Parathyroid adenoma (tissue), 2 donors: ENCODE measurements around the gene TULP3.
A peak's percentile ranks its signal among the peaks of the same experiment; 100 is the strongest.

Experiments used
- H2AFZ ChIP-seq: fragments of 300-600 bp; sonication (generic); one replicate; pipeline ENCODE4 v1.7.0; 2017; ENCODE audit warnings: antibody characterized with exemption, mild to moderate bottlenecking
- H3K27ac ChIP-seq: fragments of 300-600 bp; sonication (generic); one replicate; pipeline ENCODE4 v1.7.0; 2017
- H3K27me3 ChIP-seq: fragments of 300-600 bp; sonication (generic); one replicate; pipeline ENCODE4 v1.7.0; 2017; ENCODE audit warnings: low read length; ENCODE audit not compliant: control insufficient read depth, insufficient read depth
- H3K36me3 ChIP-seq: fragments of 300-600 bp; sonication (generic); one replicate; pipeline ENCODE4 v1.7.0; 2017; ENCODE audit warnings: low read length; ENCODE audit not compliant: control insufficient read depth, insufficient read depth
- H3K4me1 ChIP-seq: fragments of 300-600 bp; sonication (generic); one replicate; pipeline ENCODE4 v1.7.0; 2017; ENCODE audit warnings: control low read depth
- H3K4me2 ChIP-seq: fragments of 300-600 bp; sonication (generic); one replicate; pipeline ENCODE4 v1.7.0; 2017; ENCODE audit warnings: low read length
- H3K4me3 ChIP-seq: fragments of 300-600 bp; sonication (generic); one replicate; pipeline ENCODE4 v1.7.0; 2017; ENCODE audit warnings: low read depth, low read length
- H3K79me2 ChIP-seq: fragments of 300-600 bp; sonication (generic); one replicate; pipeline ENCODE4 v1.7.0; 2017; ENCODE audit warnings: control low read depth
- H3K9ac ChIP-seq: fragments of 300-600 bp; sonication (generic); one replicate; pipeline ENCODE4 v1.7.0; 2017; ENCODE audit warnings: mild to moderate bottlenecking
- H3K9me3 ChIP-seq: fragments of 300-600 bp; sonication (generic); one replicate; pipeline ENCODE4 v1.7.0; 2017; ENCODE audit warnings: low read length; ENCODE audit not compliant: control insufficient read depth
- TF ChIP-seq, protein P1 (sequence below): fragments of 300-600 bp; sonication (generic); IDR thresholded peaks from one replicate; pipeline ENCODE4 v1.7.0; 2017; ENCODE audit warnings: antibody characterized with exemption, mild to moderate bottlenecking
- donor health status: primary hyperparathyroidism.

TULP3 gene

DNA sequence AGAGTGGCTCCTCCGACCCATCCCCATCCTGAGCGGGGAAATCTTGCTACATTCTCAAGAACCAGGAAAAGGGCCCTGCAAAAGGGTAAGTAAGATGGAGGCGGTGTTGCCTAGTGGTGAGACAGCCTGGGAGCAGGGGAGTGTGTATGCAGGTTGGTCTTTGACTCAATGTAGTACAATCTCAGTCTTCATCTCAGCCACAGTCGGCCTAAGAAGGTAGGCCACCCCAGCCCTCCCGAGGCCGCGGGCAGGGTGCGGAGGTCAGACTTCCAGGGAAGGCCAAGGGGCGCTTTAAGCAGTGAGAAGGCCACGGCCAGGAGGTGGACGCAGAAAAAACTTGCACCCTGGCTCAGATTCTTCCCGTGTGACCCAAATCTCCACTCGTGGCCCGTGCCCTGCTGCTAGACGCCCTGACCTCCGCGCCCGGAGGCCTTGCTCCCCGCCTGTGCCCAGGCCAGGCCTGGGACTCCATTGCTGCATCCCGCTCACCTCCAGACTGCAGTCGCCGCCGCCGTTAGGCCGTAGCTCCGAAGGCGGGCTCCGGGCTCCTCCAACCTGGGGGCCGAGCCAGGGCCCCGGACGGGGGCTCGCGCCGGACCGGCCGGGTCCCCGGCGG lies 14.2 kb upstream of the TULP3 start:
- Histone ChIP-seq H3K4me2 (peak overlapping the region; percentile 70), H3K4me1 (peaks cover 8% of the 10 kb centered on the region), H3K36me3 (no peaks in the 10 kb centered on the region), H2AFZ (peak overlapping the region; percentile 97), H3K27me3 (no peaks in the 10 kb centered on the region), H3K9me3 (no peaks in the 10 kb centered on the region), H3K79me2 (peaks cover 23% of the 10 kb centered on the region), H3K9ac (no peak overlapping the region), H3K4me3 (peak overlapping the region; percentile 89), H3K27ac (no peak overlapping the region)
- TF ChIP-seq, protein P1, sequence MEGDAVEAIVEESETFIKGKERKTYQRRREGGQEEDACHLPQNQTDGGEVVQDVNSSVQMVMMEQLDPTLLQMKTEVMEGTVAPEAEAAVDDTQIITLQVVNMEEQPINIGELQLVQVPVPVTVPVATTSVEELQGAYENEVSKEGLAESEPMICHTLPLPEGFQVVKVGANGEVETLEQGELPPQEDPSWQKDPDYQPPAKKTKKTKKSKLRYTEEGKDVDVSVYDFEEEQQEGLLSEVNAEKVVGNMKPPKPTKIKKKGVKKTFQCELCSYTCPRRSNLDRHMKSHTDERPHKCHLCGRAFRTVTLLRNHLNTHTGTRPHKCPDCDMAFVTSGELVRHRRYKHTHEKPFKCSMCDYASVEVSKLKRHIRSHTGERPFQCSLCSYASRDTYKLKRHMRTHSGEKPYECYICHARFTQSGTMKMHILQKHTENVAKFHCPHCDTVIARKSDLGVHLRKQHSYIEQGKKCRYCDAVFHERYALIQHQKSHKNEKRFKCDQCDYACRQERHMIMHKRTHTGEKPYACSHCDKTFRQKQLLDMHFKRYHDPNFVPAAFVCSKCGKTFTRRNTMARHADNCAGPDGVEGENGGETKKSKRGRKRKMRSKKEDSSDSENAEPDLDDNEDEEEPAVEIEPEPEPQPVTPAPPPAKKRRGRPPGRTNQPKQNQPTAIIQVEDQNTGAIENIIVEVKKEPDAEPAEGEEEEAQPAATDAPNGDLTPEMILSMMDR: no peak

DNA sequence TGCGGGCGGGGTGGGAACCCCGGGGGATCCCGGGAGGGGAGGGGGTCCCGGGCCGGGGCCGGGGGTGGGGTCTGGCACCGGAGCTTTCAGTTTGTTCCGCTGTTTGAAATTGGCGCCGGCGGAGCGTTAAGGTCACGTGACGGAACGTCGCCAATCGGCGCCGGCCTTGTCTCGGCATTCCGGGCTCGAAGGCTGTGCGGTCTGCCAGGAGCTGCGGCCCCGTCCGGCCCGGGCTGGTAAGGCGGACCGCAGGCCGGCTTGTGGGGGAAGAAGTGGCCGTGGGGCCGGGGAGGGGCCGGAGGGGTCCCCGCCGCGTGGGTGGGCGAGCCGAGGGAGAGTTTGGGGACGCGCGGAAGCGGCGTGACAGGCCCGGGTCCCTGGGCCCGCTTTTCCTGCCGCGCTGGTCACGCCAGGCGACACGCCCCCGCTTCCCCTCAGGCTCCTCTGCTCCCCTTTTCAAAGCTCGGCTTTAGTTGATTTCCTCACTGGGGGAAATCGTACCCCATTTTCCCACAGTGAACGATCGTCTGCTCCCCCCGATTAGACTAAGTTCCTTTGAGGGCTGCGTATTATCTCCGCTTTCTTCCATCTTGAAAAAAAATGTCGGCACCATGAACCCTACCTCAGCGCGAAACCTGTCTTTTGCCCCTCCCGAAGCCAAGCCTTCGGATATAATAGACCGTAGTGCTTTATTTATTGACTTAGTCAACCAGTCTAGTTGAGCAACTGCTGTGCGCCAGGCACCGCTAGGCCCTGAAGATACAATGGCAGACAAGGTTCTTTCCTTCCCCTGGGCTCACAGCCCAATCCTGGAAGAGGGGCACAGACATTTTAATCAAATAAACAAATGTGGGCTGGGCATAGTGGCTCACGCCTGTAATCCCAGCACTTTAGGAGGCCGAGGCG lies 13.4 kb upstream of the TULP3 start, which contains the start of the genes FOXM1 and RHNO1:
Gene FOXM1, minus strand, starts transcription at position 128 of the 906 bp plus-strand sequence. CDS start 2,696 bp downstream, outside the sequence.
Gene RHNO1, plus strand, starts transcription at position 177 of the 906 bp plus-strand sequence. CDS start 8,144 bp downstream, outside the sequence.
- no peaks in the 10 kb centered on the region for H3K27me3 ChIP-seq
- H3K4me1 ChIP-seq: peaks cover 8% of the 10 kb centered on the region
- peak within 1 kb of the TSS; percentile 80 for H3K27ac ChIP-seq
- H3K9ac ChIP-seq: peak within 1 kb of the TSS; percentile 78
- no peaks in the 10 kb centered on the region for H3K9me3 ChIP-seq
- H3K36me3 ChIP-seq: no peaks in the 10 kb centered on the region
- H3K4me2 ChIP-seq: peak within 1 kb of the TSS; percentile 91
- TF ChIP-seq, protein P1: peak; percentile 18
- H3K79me2 ChIP-seq: peaks cover 23% of the 10 kb centered on the region
- H3K4me3 ChIP-seq: peak within 1 kb of the TSS; percentile 89
- H2AFZ ChIP-seq: peak within 1 kb of the TSS; percentile 97

- Histone ChIP-seq H3K27me3 (no peaks in the 10 kb centered on the region), H3K36me3 (no peaks in the 10 kb centered on the region), H3K9me3 (no peaks in the 10 kb centered on the region), H3K79me2 (peaks cover 23% of the 10 kb centered on the region), H3K4me3 (peak overlapping the region; percentile 89), H3K9ac (no peak overlapping the region), H3K27ac (peak overlapping the region; percentile 80), H3K4me1 (peaks cover 8% of the 10 kb centered on the region), H3K4me2 (peak overlapping the region; percentile 91), H2AFZ (peak overlapping the region; percentile 97)
- TF ChIP-seq, protein P1: no peak
Measured at GRCh38 chr12:2877953-2878732, 12.5 kb upstream of the TULP3 start.

GRCh38 chr12:2879853-2880252 lies 10.8 kb upstream of the TULP3 start:
- H3K9me3 ChIP-seq: no peaks in the 10 kb centered on the region
- no peaks in the 10 kb centered on the region for H3K36me3 ChIP-seq
- no peak overlapping the region for H3K4me2 ChIP-seq
- no peak overlapping the region for H2AFZ ChIP-seq
- no peak overlapping the region for H3K27ac ChIP-seq
- peaks cover 23% of the 10 kb centered on the region for H3K79me2 ChIP-seq
- TF ChIP-seq, protein P1: no peak
- no peak overlapping the region for H3K4me3 ChIP-seq
- H3K9ac ChIP-seq: no peak overlapping the region
- peaks cover 8% of the 10 kb centered on the region for H3K4me1 ChIP-seq
- H3K27me3 ChIP-seq: no peaks in the 10 kb centered on the region
